ENCODE results near the gene CALHM5.

Gene CALHM5, protein sequence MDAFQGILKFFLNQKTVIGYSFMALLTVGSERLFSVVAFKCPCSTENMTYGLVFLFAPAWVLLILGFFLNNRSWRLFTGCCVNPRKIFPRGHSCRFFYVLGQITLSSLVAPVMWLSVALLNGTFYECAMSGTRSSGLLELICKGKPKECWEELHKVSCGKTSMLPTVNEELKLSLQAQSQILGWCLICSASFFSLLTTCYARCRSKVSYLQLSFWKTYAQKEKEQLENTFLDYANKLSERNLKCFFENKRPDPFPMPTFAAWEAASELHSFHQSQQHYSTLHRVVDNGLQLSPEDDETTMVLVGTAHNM

DNA sequence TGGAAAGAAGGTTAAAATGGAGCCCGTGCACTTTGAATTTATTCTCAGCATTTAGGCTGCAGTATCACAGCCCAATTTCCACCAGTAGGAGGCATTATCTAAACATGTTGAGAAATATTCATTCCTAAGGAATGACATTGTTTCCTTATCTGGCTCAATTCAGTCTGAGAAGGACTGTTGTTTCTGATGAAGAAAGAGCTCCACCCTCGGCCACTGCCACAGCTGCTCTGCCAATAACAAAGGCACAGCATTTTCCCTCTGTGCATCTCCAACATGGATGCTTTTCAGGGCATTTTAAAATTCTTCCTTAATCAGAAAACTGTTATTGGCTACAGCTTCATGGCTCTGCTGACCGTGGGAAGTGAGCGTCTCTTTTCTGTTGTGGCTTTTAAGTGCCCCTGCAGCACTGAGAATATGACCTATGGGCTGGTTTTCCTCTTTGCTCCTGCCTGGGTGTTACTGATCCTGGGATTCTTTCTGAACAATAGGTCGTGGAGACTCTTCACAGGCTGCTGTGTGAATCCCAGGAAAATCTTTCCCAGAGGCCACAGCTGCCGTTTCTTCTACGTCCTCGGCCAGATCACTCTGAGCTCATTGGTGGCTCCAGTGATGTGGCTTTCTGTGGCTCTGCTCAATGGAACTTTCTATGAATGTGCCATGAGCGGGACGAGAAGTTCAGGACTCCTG, at the start of gene CALHM5:
CALHM5 (plus strand) TSS at position 216 of the 687 bp plus-strand sequence; CDS start at position 274, 58 bp downstream.
- peak; percentile 95 for ATAC-seq
- TF ChIP-seq ZFP3 (CRISPR knock-in tag; IDR thresholded peaks at IDR 0.05) (no peak), PPARA (CRISPR knock-in tag; IDR thresholded peaks at IDR 0.05; ENCODE audit: borderline replicate concordance) (no peak), GLIS3 (CRISPR knock-in tag; IDR thresholded peaks at IDR 0.05) (no peak), BACH2 (CRISPR knock-in tag; IDR thresholded peaks at IDR 0.05; ENCODE audit: borderline replicate concordance) (no peak)
- TF ChIP-seq, protein P1, sequence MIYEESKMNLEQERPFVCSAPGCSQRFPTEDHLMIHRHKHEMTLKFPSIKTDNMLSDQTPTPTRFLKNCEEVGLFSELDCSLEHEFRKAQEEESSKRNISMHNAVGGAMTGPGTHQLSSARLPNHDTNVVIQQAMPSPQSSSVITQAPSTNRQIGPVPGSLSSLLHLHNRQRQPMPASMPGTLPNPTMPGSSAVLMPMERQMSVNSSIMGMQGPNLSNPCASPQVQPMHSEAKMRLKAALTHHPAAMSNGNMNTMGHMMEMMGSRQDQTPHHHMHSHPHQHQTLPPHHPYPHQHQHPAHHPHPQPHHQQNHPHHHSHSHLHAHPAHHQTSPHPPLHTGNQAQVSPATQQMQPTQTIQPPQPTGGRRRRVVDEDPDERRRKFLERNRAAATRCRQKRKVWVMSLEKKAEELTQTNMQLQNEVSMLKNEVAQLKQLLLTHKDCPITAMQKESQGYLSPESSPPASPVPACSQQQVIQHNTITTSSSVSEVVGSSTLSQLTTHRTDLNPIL (CRISPR knock-in tag; IDR thresholded peaks at IDR 0.05; ENCODE audit: low read depth), result 0 out of 2 replicates have a peak, but pooled peaks have one; percentile 46
- TF ChIP-seq, protein P2, sequence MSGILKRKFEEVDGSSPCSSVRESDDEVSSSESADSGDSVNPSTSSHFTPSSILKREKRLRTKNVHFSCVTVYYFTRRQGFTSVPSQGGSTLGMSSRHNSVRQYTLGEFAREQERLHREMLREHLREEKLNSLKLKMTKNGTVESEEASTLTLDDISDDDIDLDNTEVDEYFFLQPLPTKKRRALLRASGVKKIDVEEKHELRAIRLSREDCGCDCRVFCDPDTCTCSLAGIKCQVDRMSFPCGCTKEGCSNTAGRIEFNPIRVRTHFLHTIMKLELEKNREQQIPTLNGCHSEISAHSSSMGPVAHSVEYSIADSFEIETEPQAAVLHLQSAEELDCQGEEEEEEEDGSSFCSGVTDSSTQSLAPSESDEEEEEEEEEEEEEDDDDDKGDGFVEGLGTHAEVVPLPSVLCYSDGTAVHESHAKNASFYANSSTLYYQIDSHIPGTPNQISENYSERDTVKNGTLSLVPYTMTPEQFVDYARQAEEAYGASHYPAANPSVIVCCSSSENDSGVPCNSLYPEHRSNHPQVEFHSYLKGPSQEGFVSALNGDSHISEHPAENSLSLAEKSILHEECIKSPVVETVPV (CRISPR knock-in tag; IDR thresholded peaks at IDR 0.05), result no peak
- TF ChIP-seq, protein P3, sequence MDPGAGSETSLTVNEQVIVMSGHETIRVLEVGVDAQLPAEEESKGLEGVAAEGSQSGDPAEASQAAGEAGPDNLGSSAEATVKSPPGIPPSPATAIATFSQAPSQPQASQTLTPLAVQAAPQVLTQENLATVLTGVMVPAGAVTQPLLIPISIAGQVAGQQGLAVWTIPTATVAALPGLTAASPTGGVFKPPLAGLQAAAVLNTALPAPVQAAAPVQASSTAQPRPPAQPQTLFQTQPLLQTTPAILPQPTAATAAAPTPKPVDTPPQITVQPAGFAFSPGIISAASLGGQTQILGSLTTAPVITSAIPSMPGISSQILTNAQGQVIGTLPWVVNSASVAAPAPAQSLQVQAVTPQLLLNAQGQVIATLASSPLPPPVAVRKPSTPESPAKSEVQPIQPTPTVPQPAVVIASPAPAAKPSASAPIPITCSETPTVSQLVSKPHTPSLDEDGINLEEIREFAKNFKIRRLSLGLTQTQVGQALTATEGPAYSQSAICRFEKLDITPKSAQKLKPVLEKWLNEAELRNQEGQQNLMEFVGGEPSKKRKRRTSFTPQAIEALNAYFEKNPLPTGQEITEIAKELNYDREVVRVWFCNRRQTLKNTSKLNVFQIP (CRISPR knock-in tag; IDR thresholded peaks at IDR 0.05; ENCODE audit: borderline replicate concordance, low read depth), result no peak
- TF ChIP-seq, protein P4, sequence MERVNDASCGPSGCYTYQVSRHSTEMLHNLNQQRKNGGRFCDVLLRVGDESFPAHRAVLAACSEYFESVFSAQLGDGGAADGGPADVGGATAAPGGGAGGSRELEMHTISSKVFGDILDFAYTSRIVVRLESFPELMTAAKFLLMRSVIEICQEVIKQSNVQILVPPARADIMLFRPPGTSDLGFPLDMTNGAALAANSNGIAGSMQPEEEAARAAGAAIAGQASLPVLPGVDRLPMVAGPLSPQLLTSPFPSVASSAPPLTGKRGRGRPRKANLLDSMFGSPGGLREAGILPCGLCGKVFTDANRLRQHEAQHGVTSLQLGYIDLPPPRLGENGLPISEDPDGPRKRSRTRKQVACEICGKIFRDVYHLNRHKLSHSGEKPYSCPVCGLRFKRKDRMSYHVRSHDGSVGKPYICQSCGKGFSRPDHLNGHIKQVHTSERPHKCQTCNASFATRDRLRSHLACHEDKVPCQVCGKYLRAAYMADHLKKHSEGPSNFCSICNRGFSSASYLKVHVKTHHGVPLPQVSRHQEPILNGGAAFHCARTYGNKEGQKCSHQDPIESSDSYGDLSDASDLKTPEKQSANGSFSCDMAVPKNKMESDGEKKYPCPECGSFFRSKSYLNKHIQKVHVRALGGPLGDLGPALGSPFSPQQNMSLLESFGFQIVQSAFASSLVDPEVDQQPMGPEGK (CRISPR knock-in tag; IDR thresholded peaks at IDR 0.05; ENCODE audit: borderline replicate concordance), result no peak

DNA sequence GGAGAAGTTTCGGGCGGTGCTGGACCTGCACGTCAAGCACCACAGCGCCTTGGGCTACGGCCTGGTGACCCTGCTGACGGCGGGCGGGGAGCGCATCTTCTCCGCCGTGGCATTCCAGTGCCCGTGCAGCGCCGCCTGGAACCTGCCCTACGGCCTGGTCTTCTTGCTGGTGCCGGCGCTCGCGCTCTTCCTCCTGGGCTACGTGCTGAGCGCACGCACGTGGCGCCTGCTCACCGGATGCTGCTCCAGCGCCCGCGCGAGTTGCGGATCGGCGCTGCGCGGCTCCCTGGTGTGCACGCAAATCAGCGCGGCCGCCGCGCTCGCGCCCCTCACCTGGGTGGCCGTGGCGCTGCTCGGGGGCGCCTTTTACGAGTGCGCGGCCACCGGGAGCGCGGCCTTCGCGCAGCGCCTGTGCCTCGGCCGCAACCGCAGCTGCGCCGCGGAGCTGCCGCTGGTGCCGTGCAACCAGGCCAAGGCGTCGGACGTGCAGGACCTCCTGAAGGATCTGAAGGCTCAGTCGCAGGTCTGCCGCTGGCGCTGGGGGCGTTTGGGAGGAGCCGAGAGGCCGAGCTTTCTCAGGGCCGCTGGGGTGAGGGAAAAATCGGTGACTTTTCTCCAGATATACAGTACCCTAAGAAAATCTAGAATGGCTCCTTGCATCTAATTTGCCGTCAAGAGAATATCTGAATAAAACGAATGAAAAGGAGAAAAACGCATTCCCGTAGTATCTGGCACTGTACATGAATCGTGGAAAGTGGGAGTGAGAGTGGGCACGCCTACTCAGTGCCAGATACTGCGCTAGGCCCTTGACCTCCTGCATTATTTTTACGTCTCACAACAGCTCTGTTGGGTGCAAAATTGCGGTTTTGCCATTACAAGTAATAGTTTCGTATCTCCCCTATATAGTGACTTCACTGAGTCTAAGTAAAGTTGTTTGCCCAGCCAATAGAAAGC, 49.2 kb upstream of the CALHM5 start:
- ATAC-seq, result peak; percentile 72
- no peak for TF ChIP-seq BACH2 (CRISPR knock-in tag; IDR thresholded peaks at IDR 0.05; ENCODE audit: borderline replicate concordance)
- TF ChIP-seq, protein P4 (CRISPR knock-in tag; IDR thresholded peaks at IDR 0.05; ENCODE audit: borderline replicate concordance), result no peak
- no peak for TF ChIP-seq CSDC2 (CRISPR knock-in tag; IDR thresholded peaks at IDR 0.05)
- no peak for TF ChIP-seq SNAI2 (CRISPR knock-in tag; IDR thresholded peaks at IDR 0.05)
- TF ChIP-seq, protein P3 (CRISPR knock-in tag; IDR thresholded peaks at IDR 0.05; ENCODE audit: borderline replicate concordance, low read depth), result no peak
- TF ChIP-seq ZFP3 (CRISPR knock-in tag; IDR thresholded peaks at IDR 0.05), result no peak
- no peak for TF ChIP-seq ZFP30 (CRISPR knock-in tag; IDR thresholded peaks at IDR 0.05)
- no peak for TF ChIP-seq ESRRG (CRISPR knock-in tag; IDR thresholded peaks at IDR 0.05)
- TF ChIP-seq ZNF8 (CRISPR knock-in tag; IDR thresholded peaks at IDR 0.05), result no peak
- TF ChIP-seq, protein P5, sequence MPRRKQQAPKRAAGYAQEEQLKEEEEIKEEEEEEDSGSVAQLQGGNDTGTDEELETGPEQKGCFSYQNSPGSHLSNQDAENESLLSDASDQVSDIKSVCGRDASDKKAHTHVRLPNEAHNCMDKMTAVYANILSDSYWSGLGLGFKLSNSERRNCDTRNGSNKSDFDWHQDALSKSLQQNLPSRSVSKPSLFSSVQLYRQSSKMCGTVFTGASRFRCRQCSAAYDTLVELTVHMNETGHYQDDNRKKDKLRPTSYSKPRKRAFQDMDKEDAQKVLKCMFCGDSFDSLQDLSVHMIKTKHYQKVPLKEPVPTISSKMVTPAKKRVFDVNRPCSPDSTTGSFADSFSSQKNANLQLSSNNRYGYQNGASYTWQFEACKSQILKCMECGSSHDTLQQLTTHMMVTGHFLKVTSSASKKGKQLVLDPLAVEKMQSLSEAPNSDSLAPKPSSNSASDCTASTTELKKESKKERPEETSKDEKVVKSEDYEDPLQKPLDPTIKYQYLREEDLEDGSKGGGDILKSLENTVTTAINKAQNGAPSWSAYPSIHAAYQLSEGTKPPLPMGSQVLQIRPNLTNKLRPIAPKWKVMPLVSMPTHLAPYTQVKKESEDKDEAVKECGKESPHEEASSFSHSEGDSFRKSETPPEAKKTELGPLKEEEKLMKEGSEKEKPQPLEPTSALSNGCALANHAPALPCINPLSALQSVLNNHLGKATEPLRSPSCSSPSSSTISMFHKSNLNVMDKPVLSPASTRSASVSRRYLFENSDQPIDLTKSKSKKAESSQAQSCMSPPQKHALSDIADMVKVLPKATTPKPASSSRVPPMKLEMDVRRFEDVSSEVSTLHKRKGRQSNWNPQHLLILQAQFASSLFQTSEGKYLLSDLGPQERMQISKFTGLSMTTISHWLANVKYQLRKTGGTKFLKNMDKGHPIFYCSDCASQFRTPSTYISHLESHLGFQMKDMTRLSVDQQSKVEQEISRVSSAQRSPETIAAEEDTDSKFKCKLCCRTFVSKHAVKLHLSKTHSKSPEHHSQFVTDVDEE (CRISPR knock-in tag; IDR thresholded peaks at IDR 0.05), result no peak
- TF ChIP-seq ISL1 (CRISPR knock-in tag; IDR thresholded peaks at IDR 0.05), result no peak
- TF ChIP-seq PPARA (CRISPR knock-in tag; IDR thresholded peaks at IDR 0.05; ENCODE audit: borderline replicate concordance), result no peak
- TF ChIP-seq, protein P1 (CRISPR knock-in tag; IDR thresholded peaks at IDR 0.05; ENCODE audit: low read depth), result no peak
- TF ChIP-seq, protein P2 (CRISPR knock-in tag; IDR thresholded peaks at IDR 0.05), result no peak
- TF ChIP-seq TCF4 (CRISPR knock-in tag; IDR thresholded peaks at IDR 0.05; ENCODE audit: borderline replicate concordance), result no peak

Data from SK-N-SH treated with all-trans-retinoic acid at 6 μM for 48 hours (cell line).